ENCODE results near the gene CENPO.

GRCh38 chr2:24832521-24832920, 39.3 kb downstream of the CENPO start:
- no peak for TF ChIP-seq EZH2 (IDR thresholded peaks at IDR 0.05; ENCODE audit: insufficient read depth, poor library complexity, severe bottlenecking)
- no peak for TF ChIP-seq EZH2phosphoT487 (IDR thresholded peaks at IDR 0.05; ENCODE audit: insufficient read depth, low read depth)

All from GM23248 (cell line).